ENCODE results near the gene KMT2B. TPM values are rescaled to one million over a fixed set of nuclear protein-coding genes. Genes with fewer than 3 reads are reported as not detected.
A peak's percentile ranks its signal among the peaks of the same experiment; 100 is the strongest.
"Not testable (repeated sequence)": the region's sequence is repeated elsewhere in the genome, so short reads cannot be mapped to it uniquely, and the experiment has no call there.

Gene KMT2B
- total RNA-seq, 1 experiment from 2014 or later = 54.2 TPM

GRCh38 chr19:35673121-35673804, 44.5 kb upstream of the KMT2B start:
- H3K36me3 ChIP-seq (ENCODE audit: control insufficient read depth, insufficient read depth, low read length) = no peaks in the 10 kb centered on the region

DNA sequence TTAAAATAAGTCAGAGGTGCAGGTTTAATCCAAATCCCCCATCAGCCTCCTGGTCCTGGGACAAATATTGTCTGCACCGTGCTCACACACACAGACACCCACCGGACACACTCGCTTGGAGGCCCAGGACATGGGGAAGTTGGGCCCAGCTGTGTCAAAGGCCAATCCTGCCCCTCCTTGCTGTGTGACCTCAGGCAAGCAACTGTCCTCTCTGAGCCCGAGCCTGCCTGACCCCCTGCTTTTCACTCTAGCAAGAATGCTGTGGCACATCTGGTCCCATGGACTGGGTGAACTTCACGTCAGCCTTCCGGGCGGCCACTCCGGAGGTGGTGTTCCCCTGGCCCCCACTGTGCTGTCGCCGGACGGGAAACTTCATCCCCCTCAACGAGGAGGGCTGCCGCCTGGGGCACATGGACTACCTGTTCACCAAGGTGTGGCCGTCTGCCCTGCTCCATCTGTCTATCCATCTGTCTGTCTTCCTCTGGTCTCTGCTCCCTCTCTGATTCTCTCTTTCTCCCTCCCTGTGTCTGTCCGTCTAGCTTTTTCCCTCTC, 42.1 kb upstream of the KMT2B start:
- no peak for DNase-seq
- TF ChIP-seq CTCF (IDR thresholded peaks at IDR 0.05; ENCODE audit: insufficient read depth in 1 of 2, low read depth in 1 of 2, low read length in 1 of 2, severe bottlenecking in 1 of 2, unreplicated experiment in 1 of 2) = no peak
- H3K36me3 Mint-ChIP-seq (ENCODE audit: insufficient read depth, unreplicated experiment) = no peaks in the 10 kb centered on the region
- H3K4me1 Mint-ChIP-seq (ENCODE audit: low read depth, unreplicated experiment) = peaks cover 23% of the 10 kb centered on the region
- peak overlapping the region; percentile 13 for H3K4me3 Mint-ChIP-seq (ENCODE audit: unreplicated experiment)
- peaks cover 8% of the 10 kb centered on the region for H3K27me3 Mint-ChIP-seq (ENCODE audit: insufficient read depth, unreplicated experiment)
- Histone ChIP-seq H3K4me1 (peaks cover 7% of the 10 kb centered on the region; the same call in 1 of the 2 replicates), H3K36me3 (ENCODE audit: control insufficient read depth, insufficient read depth, low read length) (no peaks in the 10 kb centered on the region), H3K4me3 (ENCODE audit: low read depth, low read length) (no peak overlapping the region), H3K9me3 (no peaks in the 10 kb centered on the region), H3K27me3 (replicated peaks; ENCODE audit: control insufficient read depth, insufficient read depth, low read length) (no peaks in the 10 kb centered on the region)
- H3K27ac Mint-ChIP-seq (ENCODE audit: unreplicated experiment) = no peak overlapping the region
- BruUV-seq (replicated peaks) = no TSS peak
- ChIA-PET POLR2A (interaction anchor here (0.6 kb wide), 1 partner anchor 8 kb away, joined by 4 read pairs; no protein-coding TSS in a partner anchor), CTCF (no interaction called here)
- intact Hi-C loops (cut with micrococcal nuclease; ENCODE audit: unreplicated experiment) = no loop called here
- no peaks in the 10 kb centered on the region for H3K9me3 Mint-ChIP-seq (ENCODE audit: unreplicated experiment)

More at GRCh38 chr19:35673121-35673804, 44.5 kb upstream of the KMT2B start:
- Mint-ChIP-seq H3K4me1 (ENCODE audit: low read depth, unreplicated experiment) (peaks cover 29% of the 10 kb centered on the region), H3K36me3 (ENCODE audit: insufficient read depth, unreplicated experiment) (no peaks in the 10 kb centered on the region), H3K4me3 (ENCODE audit: unreplicated experiment) (peak overlapping the region; percentile 81), H3K27ac (ENCODE audit: unreplicated experiment) (peak overlapping the region; percentile 75), H3K9me3 (ENCODE audit: unreplicated experiment) (no peaks in the 10 kb centered on the region), H3K27me3 (ENCODE audit: insufficient read depth, unreplicated experiment) (peaks cover 12% of the 10 kb centered on the region)
- DNase-seq = peak; percentile 66 to 68
- TF ChIP-seq CTCF (IDR thresholded peaks at IDR 0.05; ENCODE audit: insufficient read depth in 1 of 2, low read depth in 1 of 2, low read length in 1 of 2, severe bottlenecking in 1 of 2, unreplicated experiment in 1 of 2) = no peak
- intact Hi-C loops (cut with micrococcal nuclease; ENCODE audit: unreplicated experiment) = no loop called here
- BruUV-seq (replicated peaks) = no TSS peak
- H3K4me3 ChIP-seq (ENCODE audit: low read depth, low read length) = peak overlapping the region; percentile 52
- CTCF ChIA-PET = interaction anchor here (0.6 to 1.1 kb wide), 3 partner anchors 25 to 72 kb away, joined by 3 to 4 read pairs (median 3); partner anchors contain the start of genes PSENEN and U2AF1L4
- no peaks in the 10 kb centered on the region for H3K27me3 ChIP-seq (replicated peaks; ENCODE audit: control insufficient read depth, insufficient read depth, low read length)
- H3K4me1 ChIP-seq = peaks cover 9% of the 10 kb centered on the region; the same call in 1 of the 2 replicates
- no peaks in the 10 kb centered on the region for H3K9me3 ChIP-seq
- POLR2A ChIA-PET = interaction anchor here (0.7 to 1.1 kb wide), 2 partner anchors 25 to 75 kb away, joined by 4 read pairs; partner anchors contain the start of genes COX6B1 and LIN37

GRCh38 chr19:35689836-35690235, 28.0 kb upstream of the KMT2B start:
- Mint-ChIP-seq H3K4me3 (ENCODE audit: unreplicated experiment) (no peak overlapping the region), H3K27ac (ENCODE audit: unreplicated experiment) (no peak overlapping the region), H3K27me3 (ENCODE audit: insufficient read depth, unreplicated experiment) (no peaks in the 10 kb centered on the region), H3K36me3 (ENCODE audit: insufficient read depth, unreplicated experiment) (no peaks in the 10 kb centered on the region), H3K4me1 (ENCODE audit: low read depth, unreplicated experiment) (peaks cover 6% of the 10 kb centered on the region), H3K9me3 (ENCODE audit: unreplicated experiment) (no peaks in the 10 kb centered on the region)
- no peak for TF ChIP-seq CTCF (IDR thresholded peaks at IDR 0.05; ENCODE audit: insufficient read depth in 1 of 2, low read depth in 1 of 2, low read length in 1 of 2, severe bottlenecking in 1 of 2, unreplicated experiment in 1 of 2)
- ChIA-PET POLR2A (no interaction called here), CTCF (interaction anchor here (0.7 to 0.9 kb wide), 2 partner anchors 12 to 23 kb away, joined by 5 to 7 read pairs; no protein-coding TSS in a partner anchor)
- no peaks in the 10 kb centered on the region for H3K36me3 ChIP-seq (ENCODE audit: control insufficient read depth, insufficient read depth, low read length)
- H3K4me1 ChIP-seq = no peaks in the 10 kb centered on the region
- no peak for DNase-seq
- H3K27me3 ChIP-seq (replicated peaks; ENCODE audit: control insufficient read depth, insufficient read depth, low read length) = no peaks in the 10 kb centered on the region
- intact Hi-C loops (cut with micrococcal nuclease; ENCODE audit: unreplicated experiment) = no loop called here
- H3K4me3 ChIP-seq (ENCODE audit: low read depth, low read length) = no peak overlapping the region
- no TSS peak for BruUV-seq (replicated peaks)
- H3K9me3 ChIP-seq = no peaks in the 10 kb centered on the region

- H3K4me1 Mint-ChIP-seq (ENCODE audit: low read depth, unreplicated experiment); intact Hi-C loops (cut with micrococcal nuclease; ENCODE audit: unreplicated experiment); H3K4me3 Mint-ChIP-seq (ENCODE audit: unreplicated experiment); H3K27ac Mint-ChIP-seq (ENCODE audit: unreplicated experiment); DNase-seq; BruUV-seq (replicated peaks); H3K36me3 Mint-ChIP-seq (ENCODE audit: insufficient read depth, unreplicated experiment); H3K4me3 ChIP-seq (ENCODE audit: low read depth, low read length); H3K27me3 Mint-ChIP-seq (ENCODE audit: insufficient read depth, unreplicated experiment); H3K9me3 Mint-ChIP-seq (ENCODE audit: unreplicated experiment); H3K9me3 ChIP-seq; H3K4me1 ChIP-seq; POLR2A ChIA-PET; H3K36me3 ChIP-seq (ENCODE audit: control insufficient read depth, insufficient read depth, low read length); H3K27me3 ChIP-seq (replicated peaks; ENCODE audit: control insufficient read depth, insufficient read depth, low read length): not testable (repeated sequence)
- CTCF ChIA-PET = interaction anchor here (0.7 kb wide), 1 partner anchor 549 kb away, joined by 4 read pairs; no protein-coding TSS in a partner anchor
Measured at GRCh38 chr19:35691106-35691505, 26.7 kb upstream of the KMT2B start.

Measured in Caco-2 (cell line).